Measurements from ENCODE around the gene MBNL2. TPM values are rescaled to one million over a fixed set of nuclear protein-coding genes. Genes with fewer than 3 reads are reported as not detected.

MBNL2 gene
- total RNA-seq, 1 experiment from 2014 or later = 0.17 TPM

DNA sequence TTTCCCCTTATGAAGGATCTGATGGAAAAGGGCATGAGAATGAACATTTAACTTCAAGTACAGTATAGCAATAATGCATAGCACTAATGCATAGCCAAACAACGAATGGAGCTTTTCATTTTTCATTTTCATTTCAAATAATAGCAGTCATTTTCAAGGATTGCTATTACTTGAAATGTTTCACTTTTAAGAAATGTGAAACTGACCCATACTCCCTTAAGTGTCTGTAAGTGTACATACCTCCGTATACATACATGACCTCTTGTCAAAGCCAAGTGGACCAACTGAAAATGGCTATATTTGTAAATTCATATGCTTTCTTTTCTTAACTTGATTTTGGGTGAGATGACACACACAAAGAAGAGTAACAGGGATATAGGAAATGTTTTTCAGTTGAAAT lies 215.6 kb downstream of the MBNL2 start:
- H2BK12ac ChIP-seq (ENCODE audit: insufficient read length, low read depth, low read length) = no peak overlapping the region
- H3K4me2 ChIP-seq (ENCODE audit: insufficient read depth, insufficient read length, low read length) = no peak overlapping the region
- no peaks in the 10 kb centered on the region for H3K9me3 ChIP-seq (ENCODE audit: control insufficient read depth, low read depth, low read length)
- peaks cover 3% of the 10 kb centered on the region for H3K23me2 ChIP-seq (ENCODE audit: insufficient read length, low read depth, low read length, poor library complexity, severe bottlenecking)
- no peak overlapping the region for H3K4me3 Mint-ChIP-seq
- no CpG with 5 or more reads among the region's 2 CpGs for WGBS (ENCODE audit: extremely low coverage, insufficient read length, low lambda C conversion rate)
- no peaks in the 10 kb centered on the region for H4K20me1 ChIP-seq (ENCODE audit: control insufficient read depth, insufficient read depth, insufficient read length)
- no peak overlapping the region for H3K27ac Mint-ChIP-seq
- H3K4me1 ChIP-seq (ENCODE audit: insufficient read depth, low read length) = no peaks in the 10 kb centered on the region
- no peak overlapping the region for H2AK5ac ChIP-seq (ENCODE audit: insufficient read length, low read length)
- no peak overlapping the region for H3K9ac ChIP-seq (ENCODE audit: extremely low read depth, insufficient read length, low read length)
- H3K27ac ChIP-seq (ENCODE audit: insufficient read length, low read depth, low read length) = no peak overlapping the region
- H4K91ac ChIP-seq (ENCODE audit: insufficient read length, low read depth, low read length) = no peak overlapping the region
- no peaks in the 10 kb centered on the region for H3K79me1 ChIP-seq (ENCODE audit: insufficient read depth, low read depth, low read length, poor library complexity, severe bottlenecking)
- no peak overlapping the region for H2BK15ac ChIP-seq (ENCODE audit: low read depth, low read length)
- H3T11ph ChIP-seq (ENCODE audit: low read length) = no peak overlapping the region
- H4K8ac ChIP-seq (replicated peaks; ENCODE audit: insufficient read length, low read depth, low read length) = no peak overlapping the region
- H2AFZ ChIP-seq (ENCODE audit: low read length) = no peak overlapping the region
- no peaks in the 10 kb centered on the region for H3K27me3 Mint-ChIP-seq (ENCODE audit: low read depth)
- no peak overlapping the region for H3K56ac ChIP-seq (ENCODE audit: insufficient read length, low read depth, low read length)
- no peak overlapping the region for H2BK20ac ChIP-seq (ENCODE audit: low read depth, low read length, poor library complexity, severe bottlenecking)
- no peak overlapping the region for H3K4ac ChIP-seq (ENCODE audit: low read depth, low read length)
- H3K36me3 Mint-ChIP-seq (ENCODE audit: insufficient read depth in 1 of 3, low read depth in 3 of 3) = peaks cover 2 to 7% (median 4%) of the 10 kb centered on the region in 3 experiments; a peak in 5 of 7 replicates
- DNase-seq = no peak
- TF ChIP-seq CTCF (conservative IDR thresholded peaks at IDR 0.05) = no peak
- H3K18ac ChIP-seq (ENCODE audit: insufficient read length, low read depth, low read length) = no peak overlapping the region
- no peak overlapping the region for H3K14ac ChIP-seq (ENCODE audit: insufficient read depth, low read length)
- no peak overlapping the region for H2BK120ac ChIP-seq (ENCODE audit: low read depth, low read length, poor library complexity, severe bottlenecking)
- no peaks in the 10 kb centered on the region for H3K27me3 ChIP-seq (ENCODE audit: insufficient read depth, low read length)
- peaks cover 5% of the 10 kb centered on the region; the same call in 1 of the 2 replicates for H3K79me2 ChIP-seq (ENCODE audit: insufficient read depth, low read length)
- H4K5ac ChIP-seq (ENCODE audit: insufficient read length, low read depth, low read length) = no peak overlapping the region
- H3K4me1 Mint-ChIP-seq = peaks cover 13 to 14% of the 10 kb centered on the region in 2 experiments
- H2BK5ac ChIP-seq (ENCODE audit: insufficient read length, low read length) = no peak overlapping the region
- no peak overlapping the region for H3K23ac ChIP-seq (ENCODE audit: insufficient read length, low read depth, low read length)
- H3K9me3 Mint-ChIP-seq = no peaks in the 10 kb centered on the region

Measured in H9 (cell line).